ENCODE measurements around the gene TVP23A.
"Not testable (repeated sequence)": the region's sequence is repeated elsewhere in the genome, so short reads cannot be mapped to it uniquely, and the experiment has no call there.

The TVP23A gene

DNA sequence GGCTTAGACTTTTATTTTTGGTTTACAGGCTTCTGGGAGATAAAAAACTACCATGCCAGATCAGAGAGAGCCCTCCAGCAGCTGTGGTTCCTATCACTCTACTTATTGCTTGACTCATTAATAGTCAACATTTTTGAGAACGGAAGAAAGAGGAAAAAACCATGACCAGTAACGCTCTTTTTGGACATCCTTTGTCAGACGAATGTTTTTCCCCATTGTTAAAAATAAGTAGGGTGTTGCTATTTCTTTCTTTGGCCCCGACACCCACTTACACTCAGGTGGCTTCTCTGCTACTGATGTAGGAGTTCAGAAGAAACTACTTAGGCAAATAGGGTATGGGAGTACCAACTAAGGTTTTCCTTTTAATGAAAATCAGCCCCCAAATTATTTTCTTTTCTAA is 27.5 kb downstream of the TVP23A start:
- DNase-seq, result no peak

GRCh38 chr16:10788630-10789029 is 30.0 kb downstream of the TVP23A start:
- DNase-seq, result not testable (repeated sequence)

GRCh38 chr16:10787304-10787703 is 31.3 kb downstream of the TVP23A start:
- no peak for DNase-seq

GRCh38 chr16:10782628-10783027 is 36.0 kb downstream of the TVP23A start:
- no peak for DNase-seq

DNA sequence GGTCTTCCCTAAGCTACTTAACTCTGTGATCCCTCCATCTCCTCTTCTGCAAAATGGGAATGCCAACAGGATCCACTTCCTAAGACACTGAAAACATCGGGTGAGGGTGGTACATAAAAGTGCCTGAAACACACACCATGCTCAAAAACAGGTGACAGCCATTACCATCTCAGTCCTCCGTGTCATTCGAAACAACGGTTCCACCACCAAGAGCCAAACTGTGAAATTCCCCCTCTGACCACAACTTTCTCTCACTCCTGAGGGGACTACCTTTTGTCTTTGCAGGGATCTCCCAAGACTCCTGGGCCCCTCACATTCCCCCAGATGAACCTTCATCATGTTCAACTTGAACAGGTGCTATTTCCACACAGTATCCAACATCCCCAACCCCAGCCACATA is 38.0 kb downstream of the TVP23A start:
- no peak for DNase-seq

DNA sequence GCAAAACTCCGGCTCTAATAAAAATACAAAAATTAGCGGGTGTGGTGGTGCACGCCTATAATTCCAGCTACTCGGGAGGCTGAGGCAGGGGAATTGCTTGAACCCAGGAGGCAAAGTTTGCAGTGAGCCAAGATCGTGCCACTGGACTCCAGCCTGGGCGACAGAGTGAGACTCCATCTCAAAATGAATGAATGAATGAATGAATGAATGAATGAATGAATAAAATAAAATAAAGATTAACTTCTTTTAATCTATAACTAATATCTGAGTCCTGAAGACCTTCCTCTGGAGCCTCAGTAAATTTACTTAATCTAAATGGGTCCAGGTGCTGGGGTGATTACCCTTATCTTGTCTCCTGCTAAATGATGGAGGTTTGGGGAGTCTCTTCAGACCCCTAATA is 38.7 kb downstream of the TVP23A start:
- DNase-seq, result not testable (repeated sequence)

GRCh38 chr16:10777356-10777755 is 41.2 kb downstream of the TVP23A start:
- no peak for DNase-seq

GRCh38 chr16:10776923-10777322 is 41.7 kb downstream of the TVP23A start:
- not testable (repeated sequence) for DNase-seq

DNA sequence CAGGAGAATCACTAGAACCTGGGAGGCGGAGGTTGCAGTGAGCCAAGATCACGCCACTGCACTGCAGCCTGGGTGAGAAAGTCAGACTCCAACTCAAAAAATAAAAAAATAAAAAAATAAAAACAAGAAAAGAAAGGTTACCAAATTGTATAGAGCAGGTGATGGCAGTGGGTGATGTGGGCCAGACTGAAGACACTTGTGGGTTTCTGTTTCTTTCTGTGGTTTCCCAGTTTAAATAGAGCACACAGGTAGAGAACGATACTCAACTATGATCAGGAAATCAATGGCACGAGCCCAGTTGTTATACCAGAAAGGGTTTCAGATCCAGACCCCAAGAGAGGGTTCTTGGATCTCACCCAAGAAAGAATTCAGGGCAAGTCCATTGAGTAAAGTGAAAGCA is 42.3 kb downstream of the TVP23A start:
- no peak for DNase-seq

DNA sequence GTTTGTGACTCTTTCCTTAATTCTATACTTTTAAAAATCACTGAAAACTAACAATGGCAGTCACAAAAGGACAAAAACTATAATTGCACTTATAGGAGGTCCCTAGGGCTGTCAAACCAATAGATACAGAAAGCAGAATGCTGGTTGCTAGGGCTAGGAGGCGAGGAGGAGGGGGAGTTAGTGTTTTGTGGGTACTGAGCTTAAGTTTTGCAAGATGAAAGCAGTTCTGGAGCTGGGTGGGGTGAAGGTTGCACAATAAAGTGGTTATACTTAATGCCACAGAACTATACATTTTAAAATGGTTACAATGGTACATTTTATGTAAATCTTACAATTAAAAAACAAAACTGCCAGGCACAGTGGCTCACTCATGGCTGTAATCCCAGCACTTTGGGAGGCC is 47.7 kb downstream of the TVP23A start:
- no peak for DNase-seq

GRCh38 chr16:10769381-10769780 is 49.2 kb downstream of the TVP23A start:
- DNase-seq, result no peak

GRCh38 chr16:10767127-10767526 is 51.5 kb downstream of the TVP23A start:
- no peak for DNase-seq

GRCh38 chr16:10765772-10766171 is 52.8 kb downstream of the TVP23A start:
- no peak for DNase-seq

GRCh38 chr16:10763456-10763855 is 55.1 kb downstream of the TVP23A start:
- no peak for DNase-seq

DNA sequence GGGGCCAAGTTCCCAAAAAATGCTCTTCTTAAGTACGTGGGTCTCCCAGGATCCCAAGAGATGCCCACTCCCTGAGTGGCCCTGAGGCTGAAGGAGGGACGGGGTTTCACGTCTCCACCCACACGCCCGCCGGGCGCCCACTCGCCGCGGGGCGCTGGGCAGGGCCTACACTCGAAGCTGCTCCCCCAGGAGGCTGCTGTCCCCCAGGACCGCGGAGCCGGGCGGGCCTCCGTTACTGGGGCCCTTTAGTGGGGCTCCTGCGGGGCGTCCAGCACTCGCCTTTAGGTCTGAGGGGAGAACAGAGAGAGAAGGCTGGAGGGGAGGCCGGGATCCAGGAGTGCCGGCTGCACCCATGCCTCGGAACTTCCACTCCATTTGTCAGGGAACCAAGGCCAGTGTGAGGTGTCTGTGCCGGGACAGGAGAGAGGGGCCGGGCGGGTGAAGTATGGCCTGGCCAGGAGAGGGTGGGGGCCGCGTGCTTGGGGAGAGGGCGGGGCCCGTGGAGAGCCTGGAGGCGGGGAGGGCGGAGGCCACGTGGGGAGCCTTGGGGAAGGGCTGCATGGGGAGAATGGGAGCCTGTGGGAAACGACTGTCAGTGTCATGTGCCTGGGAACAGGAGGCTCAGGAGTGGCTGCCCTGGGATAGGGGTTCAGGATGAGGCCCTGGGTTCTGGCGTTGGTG is 56.1 kb downstream of the TVP23A start:
- DNase-seq, result no peak

GRCh38 chr16:10761373-10761772 is 57.2 kb downstream of the TVP23A start:
- no peak for DNase-seq

- DNase-seq, result no peak
Observed at GRCh38 chr16:10760858-10761257, 57.7 kb downstream of the TVP23A start.

DNA sequence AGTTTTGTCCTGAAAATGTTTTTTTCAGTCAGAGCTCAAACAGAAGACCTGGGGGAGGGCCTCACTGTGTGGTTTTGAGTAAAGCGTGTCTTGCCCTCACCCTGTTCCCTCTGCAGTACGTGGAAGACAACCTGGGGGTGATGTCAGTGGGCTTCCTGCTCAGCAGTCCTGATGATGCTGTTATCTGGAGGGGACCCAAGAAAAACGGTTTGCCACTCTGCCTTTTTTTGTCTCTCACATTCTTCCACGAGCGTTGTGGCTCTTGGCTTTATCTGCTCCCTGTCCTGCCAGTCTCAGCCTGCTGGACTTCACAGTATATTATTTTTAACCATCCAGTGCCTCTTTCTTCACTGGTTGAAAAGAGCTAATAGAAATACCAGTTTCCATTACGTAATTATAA is 62.0 kb downstream of the TVP23A start:
- peak; percentile 34 for DNase-seq

- DNase-seq, result peak; percentile 59
Observed at GRCh38 chr16:10754941-10755340, 63.7 kb downstream of the TVP23A start.

DNA sequence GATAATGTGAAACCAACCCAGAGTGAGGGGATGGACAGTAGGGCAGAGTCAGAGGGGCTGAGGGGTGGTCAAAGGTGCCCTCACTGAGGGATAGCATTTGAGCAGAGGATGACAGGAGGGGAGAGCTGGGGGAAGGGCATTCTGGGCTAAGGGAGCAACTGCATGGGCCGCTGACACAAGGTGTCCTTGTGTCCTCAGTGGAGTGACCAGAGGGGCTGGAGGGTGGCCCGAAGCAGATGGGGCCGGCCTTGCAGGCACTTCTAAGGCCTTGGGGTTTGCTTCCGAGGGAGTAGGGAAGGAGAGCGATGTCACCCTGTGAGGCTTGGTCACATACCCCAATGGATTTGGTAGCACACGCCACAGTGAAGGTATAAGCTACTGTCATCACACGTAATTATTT is 64.9 kb downstream of the TVP23A start:
- DNase-seq, result no peak

GRCh38 chr16:10752843-10753523 is 65.6 kb downstream of the TVP23A start:
- no peak for DNase-seq

GRCh38 chr16:10751291-10751697 is 67.3 kb downstream of the TVP23A start:
- no peak for DNase-seq

DNA sequence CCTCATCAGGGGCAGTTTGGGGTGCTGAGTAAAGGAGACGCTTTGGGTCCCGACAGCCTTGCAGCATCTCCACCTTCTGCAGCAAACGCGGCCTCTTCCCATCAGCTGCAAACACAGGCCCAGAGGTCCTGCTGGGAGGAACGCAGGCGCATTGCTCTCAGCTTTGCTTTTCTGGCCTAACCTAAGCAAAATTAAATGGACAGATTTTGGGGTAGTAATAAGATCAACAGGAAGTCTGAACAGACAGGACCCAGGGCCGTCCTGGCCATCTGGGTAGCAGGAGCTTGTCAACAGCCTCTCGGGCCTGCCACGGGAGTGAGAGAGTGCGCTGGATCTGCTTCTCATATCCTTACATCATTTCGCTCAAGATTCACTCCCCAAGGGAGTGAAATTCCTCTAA is 67.8 kb downstream of the TVP23A start:
- DNase-seq, result no peak

DNA sequence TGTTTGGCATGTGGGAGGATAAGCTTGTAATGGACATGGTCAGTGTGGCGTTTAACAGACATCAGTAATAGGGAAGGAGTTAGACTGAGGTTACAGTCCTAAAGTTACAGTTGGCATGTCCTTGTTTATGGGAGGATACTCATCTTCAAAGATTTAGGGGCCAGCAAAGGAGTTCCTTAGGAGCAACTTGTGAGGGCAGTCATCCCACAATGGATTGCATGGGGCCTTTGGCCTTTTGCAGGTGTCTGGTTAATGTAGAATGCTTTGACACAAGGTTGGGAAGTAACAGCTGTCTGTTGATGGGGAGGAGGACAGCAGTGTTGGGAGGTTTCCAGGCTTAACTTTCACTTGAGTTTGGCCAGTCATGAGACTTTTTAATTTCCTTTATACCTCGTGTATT is 72.8 kb downstream of the TVP23A start:
- no peak for DNase-seq

Data from kidney glomerular epithelial cell (primary cell).